Measurements from ENCODE around the gene TCF7L1. TPM values are rescaled to one million over a fixed set of nuclear protein-coding genes. Genes with fewer than 3 reads are reported as not detected.

TCF7L1 gene
- total and polyA plus RNA-seq, 2 of the 13 experiments (the other 11 are each of a cell fraction or from before 2014, with no cell fraction given) = 0.04 to 0.15 TPM

DNA sequence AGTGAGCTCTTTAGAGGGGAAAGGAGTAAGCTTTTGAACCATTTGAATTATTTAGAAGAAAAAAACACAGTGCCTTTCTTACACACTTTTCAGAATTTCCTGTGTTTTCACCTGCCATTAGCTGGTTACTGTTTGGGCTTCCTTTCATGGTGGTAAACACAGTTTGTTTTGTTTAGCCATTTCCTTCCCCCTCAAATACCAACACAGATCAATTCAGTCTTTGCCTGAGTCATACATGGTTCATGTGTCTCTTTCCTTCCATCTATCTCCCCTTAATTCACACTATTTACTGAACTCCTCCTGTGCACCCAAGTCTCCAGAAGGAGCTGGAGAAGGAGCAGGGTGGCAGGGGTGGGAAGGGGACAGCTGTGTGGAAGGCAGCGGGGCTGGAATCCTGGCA, 45.0 kb downstream of the TCF7L1 start:
- peaks cover 34% of the 10 kb centered on the region for H3K4me1 ChIP-seq (ENCODE audit: insufficient read depth, low read length)
- BruUV-seq (replicated peaks) = no TSS peak
- no peak for FAIRE-seq

DNA sequence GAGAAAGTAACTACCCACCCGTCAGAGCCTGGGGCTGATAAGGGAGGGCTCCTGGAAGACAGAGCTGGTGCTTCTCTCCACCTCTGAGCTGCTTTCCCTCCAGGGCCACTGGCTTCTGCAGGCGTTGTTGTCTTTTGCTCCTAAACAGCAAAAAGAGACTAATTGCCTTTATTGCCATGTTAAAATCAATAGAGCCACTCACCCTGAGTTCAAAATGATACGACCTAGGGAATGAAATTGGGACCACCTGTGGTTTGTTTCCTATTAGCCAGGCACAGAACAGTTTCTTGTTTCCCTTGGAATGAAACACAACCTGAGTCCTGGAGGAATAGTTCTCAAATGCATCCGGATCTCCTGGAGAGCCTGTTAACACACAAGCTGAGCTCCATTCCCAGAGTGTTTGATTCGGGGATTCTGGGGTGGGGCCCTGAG, 45.8 kb downstream of the TCF7L1 start:
- intact Hi-C loops (cut with micrococcal nuclease; ENCODE audit: unreplicated experiment) = no loop called here
- Histone ChIP-seq H3K4me3 (replicated peaks in 1 of 3; ENCODE audit: insufficient read depth in 1 of 3, low read depth in 2 of 3, low read length in 3 of 3) (no peak overlapping the region), H3K9ac (ENCODE audit: insufficient read depth, low read depth, low read length) (no peak overlapping the region), H3K79me2 (ENCODE audit: insufficient read depth, low read length) (no peaks in the 10 kb centered on the region), H4K20me1 (ENCODE audit: insufficient read depth, low read length) (no peaks in the 10 kb centered on the region), H3K27me3 (ENCODE audit: control insufficient read depth in 1 of 2, insufficient read depth in 2 of 2, low read length in 2 of 2) (peaks cover 5 to 58% of the 10 kb centered on the region in 2 experiments; a peak in 4 of 5 replicates), H3K9me3 (ENCODE audit: low read length) (no peaks in the 10 kb centered on the region), H3K4me1 (ENCODE audit: insufficient read depth, low read length) (peaks cover 34% of the 10 kb centered on the region), H2AFZ (ENCODE audit: low read length) (no peak overlapping the region), H3K4me2 (ENCODE audit: low read depth, low read length) (no peak overlapping the region), H3K36me3 (replicated peaks in 1 of 2; ENCODE audit: control insufficient read depth in 1 of 2, insufficient read depth in 2 of 2, low read length in 2 of 2) (no peaks in the 10 kb centered on the region), H3K27ac (ENCODE audit: extremely low read length, insufficient read depth, low read length) (no peak overlapping the region)
- ATAC-seq = no peak
- no peak for TF ChIP-seq ZEB1 (IDR thresholded peaks at IDR 0.05; ENCODE audit: insufficient replicate concordance, low read depth)
- no peak for TF ChIP-seq TSC22D2 (CRISPR knock-in tag; IDR thresholded peaks at IDR 0.05; ENCODE audit: borderline replicate concordance)
- no peak for TF ChIP-seq GLI4 (CRISPR knock-in tag; IDR thresholded peaks at IDR 0.05; ENCODE audit: borderline replicate concordance)
- TF ChIP-seq ZFP36L1 (CRISPR knock-in tag; IDR thresholded peaks at IDR 0.05) = no peak
- no peak for TF ChIP-seq ZNF780A (CRISPR knock-in tag; IDR thresholded peaks at IDR 0.05)
- TF ChIP-seq SYNCRIP (IDR thresholded peaks at IDR 0.05; ENCODE audit: insufficient read depth, low read depth, low read length) = no peak
- TF ChIP-seq ZC3H4 (CRISPR knock-in tag; IDR thresholded peaks at IDR 0.05; ENCODE audit: borderline replicate concordance) = no peak
- no peak for TF ChIP-seq NR3C1 (CRISPR knock-in tag; IDR thresholded peaks at IDR 0.05)
- no peak for FAIRE-seq
- 20% methylated on average over 5 of the region's 5 CpGs for WGBS (ENCODE audit: low lambda C conversion rate)
- no TSS peak for BruUV-seq (replicated peaks)
- in situ Hi-C loops (cut with HindIII; ENCODE audit: extremely low pct_ligation_motif_present, low pct_unique_long_range_greater_than_20kb) = no loop called here
- CTCF ChIA-PET (ENCODE audit: low intra/inter-chr PET ratio, low total read pairs) = no interaction called here
- POLR2A ChIA-PET = no interaction called here
- no peak for DNase-seq (ENCODE audit: low spot score)

More for the DNA sequence above, 45.0 kb downstream of the TCF7L1 start:
- intact Hi-C loops (cut with micrococcal nuclease; ENCODE audit: unreplicated experiment) = no loop called here
- H3K27ac ChIP-seq (ENCODE audit: extremely low read length, insufficient read depth, low read length) = no peak overlapping the region
- TF ChIP-seq NCOA1 (CRISPR knock-in tag; IDR thresholded peaks at IDR 0.05) = no peak
- TF ChIP-seq, protein P1, sequence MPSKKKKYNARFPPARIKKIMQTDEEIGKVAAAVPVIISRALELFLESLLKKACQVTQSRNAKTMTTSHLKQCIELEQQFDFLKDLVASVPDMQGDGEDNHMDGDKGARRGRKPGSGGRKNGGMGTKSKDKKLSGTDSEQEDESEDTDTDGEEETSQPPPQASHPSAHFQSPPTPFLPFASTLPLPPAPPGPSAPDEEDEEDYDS (CRISPR knock-in tag; IDR thresholded peaks at IDR 0.05) = no peak
- no peak for TF ChIP-seq FOXP1 (IDR thresholded peaks at IDR 0.05)
- 0 out of 2 replicates have a peak, but pooled peaks have one; percentile 25 for TF ChIP-seq FOXP1 (CRISPR knock-in tag; IDR thresholded peaks at IDR 0.05)
- no peak overlapping the region for H3K4me3 ChIP-seq (replicated peaks in 1 of 3; ENCODE audit: insufficient read depth in 1 of 3, low read depth in 2 of 3, low read length in 3 of 3)
- H3K9me3 ChIP-seq (ENCODE audit: low read length) = no peaks in the 10 kb centered on the region
- no peak overlapping the region for H3K4me2 ChIP-seq (ENCODE audit: low read depth, low read length)
- H3K79me2 ChIP-seq (ENCODE audit: insufficient read depth, low read length) = no peaks in the 10 kb centered on the region
- H4K20me1 ChIP-seq (ENCODE audit: insufficient read depth, low read length) = no peaks in the 10 kb centered on the region
- H3K27me3 ChIP-seq (ENCODE audit: control insufficient read depth in 1 of 2, insufficient read depth in 2 of 2, low read length in 2 of 2) = peaks cover 5 to 51% of the 10 kb centered on the region in 2 experiments; a peak in 4 of 5 replicates
- H3K9ac ChIP-seq (ENCODE audit: insufficient read depth, low read depth, low read length) = no peak overlapping the region
- DNase-seq (ENCODE audit: low spot score) (no peak), ATAC-seq (no peak)
- H2AFZ ChIP-seq (ENCODE audit: low read length) = no peak overlapping the region
- ChIA-PET CTCF (ENCODE audit: low intra/inter-chr PET ratio, low total read pairs) (no interaction called here), POLR2A (no interaction called here)
- no peaks in the 10 kb centered on the region for H3K36me3 ChIP-seq (replicated peaks in 1 of 2; ENCODE audit: control insufficient read depth in 1 of 2, insufficient read depth in 2 of 2, low read length in 2 of 2)
- 30% methylated on average over 1 of the region's 1 CpG for WGBS (ENCODE audit: low lambda C conversion rate)
- in situ Hi-C loops (cut with HindIII; ENCODE audit: extremely low pct_ligation_motif_present, low pct_unique_long_range_greater_than_20kb) = no loop called here

Measured in HepG2 (cell line).